ENCODE measurements around the gene FGF3.

GRCh38 chr11:69820441-69820840 is 1.2 kb upstream of the FGF3 start:
- TF ChIP-seq RAD21 (IDR thresholded peaks at IDR 0.05; ENCODE audit: low read length) (no peak), EZH2phosphoT487 (IDR thresholded peaks at IDR 0.05; ENCODE audit: borderline replicate concordance, low read depth) (no peak), MAX (IDR thresholded peaks at IDR 0.05; ENCODE audit: low read depth) (no peak), SIN3A (IDR thresholded peaks at IDR 0.05; ENCODE audit: borderline replicate concordance, low read depth, low read length) (no peak), EP300 (IDR thresholded peaks at IDR 0.05; ENCODE audit: borderline replicate concordance in 1 of 2, low read depth in 1 of 2, low read length in 1 of 2) (no peak), FOXJ3 (CRISPR knock-in tag; IDR thresholded peaks at IDR 0.05) (no peak), FOXM1 (IDR thresholded peaks at IDR 0.05; ENCODE audit: low read depth) (no peak), RFX5 (IDR thresholded peaks at IDR 0.05; ENCODE audit: low read length) (no peak), POLR2AphosphoS5 (IDR thresholded peaks at IDR 0.05; ENCODE audit: low read depth, low read length) (no peak), TAF1 (IDR thresholded peaks at IDR 0.05; ENCODE audit: borderline replicate concordance, low read depth, low read length) (no peak), GABPA (IDR thresholded peaks at IDR 0.05; ENCODE audit: low read depth) (no peak), YY1 (IDR thresholded peaks at IDR 0.05; ENCODE audit: low read depth) (no peak)
- TF ChIP-seq, protein P1, sequence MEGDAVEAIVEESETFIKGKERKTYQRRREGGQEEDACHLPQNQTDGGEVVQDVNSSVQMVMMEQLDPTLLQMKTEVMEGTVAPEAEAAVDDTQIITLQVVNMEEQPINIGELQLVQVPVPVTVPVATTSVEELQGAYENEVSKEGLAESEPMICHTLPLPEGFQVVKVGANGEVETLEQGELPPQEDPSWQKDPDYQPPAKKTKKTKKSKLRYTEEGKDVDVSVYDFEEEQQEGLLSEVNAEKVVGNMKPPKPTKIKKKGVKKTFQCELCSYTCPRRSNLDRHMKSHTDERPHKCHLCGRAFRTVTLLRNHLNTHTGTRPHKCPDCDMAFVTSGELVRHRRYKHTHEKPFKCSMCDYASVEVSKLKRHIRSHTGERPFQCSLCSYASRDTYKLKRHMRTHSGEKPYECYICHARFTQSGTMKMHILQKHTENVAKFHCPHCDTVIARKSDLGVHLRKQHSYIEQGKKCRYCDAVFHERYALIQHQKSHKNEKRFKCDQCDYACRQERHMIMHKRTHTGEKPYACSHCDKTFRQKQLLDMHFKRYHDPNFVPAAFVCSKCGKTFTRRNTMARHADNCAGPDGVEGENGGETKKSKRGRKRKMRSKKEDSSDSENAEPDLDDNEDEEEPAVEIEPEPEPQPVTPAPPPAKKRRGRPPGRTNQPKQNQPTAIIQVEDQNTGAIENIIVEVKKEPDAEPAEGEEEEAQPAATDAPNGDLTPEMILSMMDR (IDR thresholded peaks at IDR 0.05): no peak
- TF ChIP-seq, protein P2, sequence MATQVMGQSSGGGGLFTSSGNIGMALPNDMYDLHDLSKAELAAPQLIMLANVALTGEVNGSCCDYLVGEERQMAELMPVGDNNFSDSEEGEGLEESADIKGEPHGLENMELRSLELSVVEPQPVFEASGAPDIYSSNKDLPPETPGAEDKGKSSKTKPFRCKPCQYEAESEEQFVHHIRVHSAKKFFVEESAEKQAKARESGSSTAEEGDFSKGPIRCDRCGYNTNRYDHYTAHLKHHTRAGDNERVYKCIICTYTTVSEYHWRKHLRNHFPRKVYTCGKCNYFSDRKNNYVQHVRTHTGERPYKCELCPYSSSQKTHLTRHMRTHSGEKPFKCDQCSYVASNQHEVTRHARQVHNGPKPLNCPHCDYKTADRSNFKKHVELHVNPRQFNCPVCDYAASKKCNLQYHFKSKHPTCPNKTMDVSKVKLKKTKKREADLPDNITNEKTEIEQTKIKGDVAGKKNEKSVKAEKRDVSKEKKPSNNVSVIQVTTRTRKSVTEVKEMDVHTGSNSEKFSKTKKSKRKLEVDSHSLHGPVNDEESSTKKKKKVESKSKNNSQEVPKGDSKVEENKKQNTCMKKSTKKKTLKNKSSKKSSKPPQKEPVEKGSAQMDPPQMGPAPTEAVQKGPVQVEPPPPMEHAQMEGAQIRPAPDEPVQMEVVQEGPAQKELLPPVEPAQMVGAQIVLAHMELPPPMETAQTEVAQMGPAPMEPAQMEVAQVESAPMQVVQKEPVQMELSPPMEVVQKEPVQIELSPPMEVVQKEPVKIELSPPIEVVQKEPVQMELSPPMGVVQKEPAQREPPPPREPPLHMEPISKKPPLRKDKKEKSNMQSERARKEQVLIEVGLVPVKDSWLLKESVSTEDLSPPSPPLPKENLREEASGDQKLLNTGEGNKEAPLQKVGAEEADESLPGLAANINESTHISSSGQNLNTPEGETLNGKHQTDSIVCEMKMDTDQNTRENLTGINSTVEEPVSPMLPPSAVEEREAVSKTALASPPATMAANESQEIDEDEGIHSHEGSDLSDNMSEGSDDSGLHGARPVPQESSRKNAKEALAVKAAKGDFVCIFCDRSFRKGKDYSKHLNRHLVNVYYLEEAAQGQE (IDR thresholded peaks at IDR 0.05; ENCODE audit: low read depth, low read length): no peak
